ENCODE data around the gene GPATCH2L.

GPATCH2L gene

GRCh38 chr14:76143642-76144041, 8.1 kb upstream of the GPATCH2L start:
- Histone ChIP-seq H3K27me3 (ENCODE audit: control insufficient read depth, insufficient read depth, low read length) (peaks cover 5% of the 10 kb centered on the region), H3K27ac (ENCODE audit: low read depth, low read length) (no peak overlapping the region), H3K4me1 (ENCODE audit: control insufficient read depth, insufficient read depth, low read length) (no peaks in the 10 kb centered on the region), H3K4me3 (ENCODE audit: low read length) (no peak overlapping the region), H3K9ac (ENCODE audit: low read length) (no peak overlapping the region), H3K36me3 (ENCODE audit: control insufficient read depth, insufficient read depth, low read length) (no peaks in the 10 kb centered on the region)

- Histone ChIP-seq H3K36me3 (ENCODE audit: control insufficient read depth, insufficient read depth, low read length) (no peaks in the 10 kb centered on the region), H3K27ac (ENCODE audit: low read depth, low read length) (no peak overlapping the region), H3K4me3 (ENCODE audit: low read length) (no peak overlapping the region), H3K4me1 (ENCODE audit: control insufficient read depth, insufficient read depth, low read length) (no peaks in the 10 kb centered on the region), H3K27me3 (ENCODE audit: control insufficient read depth, insufficient read depth, low read length) (no peaks in the 10 kb centered on the region), H3K9ac (ENCODE audit: low read length) (no peak overlapping the region)
Observed at GRCh38 chr14:76146976-76147375, 4.7 kb upstream of the GPATCH2L start.

- H3K9ac ChIP-seq (ENCODE audit: low read length): no peak overlapping the region
- no peak overlapping the region for H3K27ac ChIP-seq (ENCODE audit: low read depth, low read length)
- H3K4me1 ChIP-seq (ENCODE audit: control insufficient read depth, insufficient read depth, low read length): peaks cover 8% of the 10 kb centered on the region
- no peak overlapping the region for H3K4me3 ChIP-seq (ENCODE audit: low read length)
- peaks cover under 1% of the 10 kb centered on the region for H3K36me3 ChIP-seq (ENCODE audit: control insufficient read depth, insufficient read depth, low read length)
- H3K27me3 ChIP-seq (ENCODE audit: control insufficient read depth, insufficient read depth, low read length): no peaks in the 10 kb centered on the region
Observed at GRCh38 chr14:76149196-76149595, 2.5 kb upstream of the GPATCH2L start.

GRCh38 chr14:76152333-76152681, 585 bp downstream of the GPATCH2L start:
- Histone ChIP-seq H3K27ac (ENCODE audit: low read depth, low read length) (peak overlapping the region; percentile 87), H3K4me3 (ENCODE audit: low read length) (peak overlapping the region; percentile 99), H3K36me3 (ENCODE audit: control insufficient read depth, insufficient read depth, low read length) (peaks cover 4% of the 10 kb centered on the region), H3K27me3 (ENCODE audit: control insufficient read depth, insufficient read depth, low read length) (no peaks in the 10 kb centered on the region), H3K4me1 (ENCODE audit: control insufficient read depth, insufficient read depth, low read length) (peaks cover 14% of the 10 kb centered on the region), H3K9ac (ENCODE audit: low read length) (peak overlapping the region; percentile 97)

GRCh38 chr14:76153919-76154318, 2.2 kb downstream of the GPATCH2L start:
- no peak overlapping the region for H3K27ac ChIP-seq (ENCODE audit: low read depth, low read length)
- H3K36me3 ChIP-seq (ENCODE audit: control insufficient read depth, insufficient read depth, low read length): peaks cover 4% of the 10 kb centered on the region
- H3K9ac ChIP-seq (ENCODE audit: low read length): no peak overlapping the region
- H3K4me3 ChIP-seq (ENCODE audit: low read length): no peak overlapping the region
- H3K27me3 ChIP-seq (ENCODE audit: control insufficient read depth, insufficient read depth, low read length): no peaks in the 10 kb centered on the region
- peaks cover 17% of the 10 kb centered on the region for H3K4me1 ChIP-seq (ENCODE audit: control insufficient read depth, insufficient read depth, low read length)

- Histone ChIP-seq H3K27ac (ENCODE audit: low read depth, low read length) (no peak overlapping the region), H3K9ac (ENCODE audit: low read length) (no peak overlapping the region), H3K27me3 (ENCODE audit: control insufficient read depth, insufficient read depth, low read length) (no peaks in the 10 kb centered on the region), H3K4me1 (ENCODE audit: control insufficient read depth, insufficient read depth, low read length) (peaks cover 17% of the 10 kb centered on the region), H3K4me3 (ENCODE audit: low read length) (no peak overlapping the region), H3K36me3 (ENCODE audit: control insufficient read depth, insufficient read depth, low read length) (peaks cover 8% of the 10 kb centered on the region)
Observed at GRCh38 chr14:76154539-76155126, 2.9 kb downstream of the GPATCH2L start.

GRCh38 chr14:76163668-76164363, 12.1 kb downstream of the GPATCH2L start:
- H3K27me3 ChIP-seq (ENCODE audit: control insufficient read depth, insufficient read depth, low read length): no peaks in the 10 kb centered on the region
- peak overlapping the region; percentile 35 for H3K27ac ChIP-seq (ENCODE audit: low read depth, low read length)
- no peak overlapping the region for H3K9ac ChIP-seq (ENCODE audit: low read length)
- no peak overlapping the region for H3K4me3 ChIP-seq (ENCODE audit: low read length)
- H3K36me3 ChIP-seq (ENCODE audit: control insufficient read depth, insufficient read depth, low read length): peaks cover 11% of the 10 kb centered on the region
- H3K4me1 ChIP-seq (ENCODE audit: control insufficient read depth, insufficient read depth, low read length): peaks cover 10% of the 10 kb centered on the region

GRCh38 chr14:76168531-76168930, 16.8 kb downstream of the GPATCH2L start:
- Histone ChIP-seq H3K27me3 (ENCODE audit: control insufficient read depth, insufficient read depth, low read length) (no peaks in the 10 kb centered on the region), H3K4me3 (ENCODE audit: low read length) (no peak overlapping the region), H3K9ac (ENCODE audit: low read length) (no peak overlapping the region), H3K36me3 (ENCODE audit: control insufficient read depth, insufficient read depth, low read length) (peaks cover 8% of the 10 kb centered on the region), H3K4me1 (ENCODE audit: control insufficient read depth, insufficient read depth, low read length) (peaks cover 3% of the 10 kb centered on the region), H3K27ac (ENCODE audit: low read depth, low read length) (no peak overlapping the region)

GRCh38 chr14:76169776-76170175, 18.1 kb downstream of the GPATCH2L start:
- Histone ChIP-seq H3K27me3 (ENCODE audit: control insufficient read depth, insufficient read depth, low read length) (no peaks in the 10 kb centered on the region), H3K4me3 (ENCODE audit: low read length) (no peak overlapping the region), H3K27ac (ENCODE audit: low read depth, low read length) (no peak overlapping the region), H3K9ac (ENCODE audit: low read length) (no peak overlapping the region), H3K36me3 (ENCODE audit: control insufficient read depth, insufficient read depth, low read length) (peaks cover 11% of the 10 kb centered on the region), H3K4me1 (ENCODE audit: control insufficient read depth, insufficient read depth, low read length) (no peaks in the 10 kb centered on the region)

- no peaks in the 10 kb centered on the region for H3K27me3 ChIP-seq (ENCODE audit: control insufficient read depth, insufficient read depth, low read length)
- no peak overlapping the region for H3K4me3 ChIP-seq (ENCODE audit: low read length)
- peaks cover 13% of the 10 kb centered on the region for H3K36me3 ChIP-seq (ENCODE audit: control insufficient read depth, insufficient read depth, low read length)
- no peak overlapping the region for H3K27ac ChIP-seq (ENCODE audit: low read depth, low read length)
- no peak overlapping the region for H3K9ac ChIP-seq (ENCODE audit: low read length)
- peaks cover 5% of the 10 kb centered on the region for H3K4me1 ChIP-seq (ENCODE audit: control insufficient read depth, insufficient read depth, low read length)
Observed at GRCh38 chr14:76174982-76175381, 23.3 kb downstream of the GPATCH2L start.

- Histone ChIP-seq H3K27ac (ENCODE audit: low read depth, low read length) (no peak overlapping the region), H3K27me3 (ENCODE audit: control insufficient read depth, insufficient read depth, low read length) (no peaks in the 10 kb centered on the region), H3K36me3 (ENCODE audit: control insufficient read depth, insufficient read depth, low read length) (peaks cover 18% of the 10 kb centered on the region), H3K4me3 (ENCODE audit: low read length) (no peak overlapping the region), H3K9ac (ENCODE audit: low read length) (no peak overlapping the region), H3K4me1 (ENCODE audit: control insufficient read depth, insufficient read depth, low read length) (peaks cover 5% of the 10 kb centered on the region)
Observed at GRCh38 chr14:76175942-76176341, 24.2 kb downstream of the GPATCH2L start.

GRCh38 chr14:76181546-76181945, 29.8 kb downstream of the GPATCH2L start:
- Histone ChIP-seq H3K4me1 (ENCODE audit: control insufficient read depth, insufficient read depth, low read length) (peaks cover 1% of the 10 kb centered on the region), H3K4me3 (ENCODE audit: low read length) (no peak overlapping the region), H3K27me3 (ENCODE audit: control insufficient read depth, insufficient read depth, low read length) (no peaks in the 10 kb centered on the region), H3K9ac (ENCODE audit: low read length) (no peak overlapping the region), H3K36me3 (ENCODE audit: control insufficient read depth, insufficient read depth, low read length) (peaks cover 15% of the 10 kb centered on the region), H3K27ac (ENCODE audit: low read depth, low read length) (no peak overlapping the region)
